Bronchial epithelial cell (primary cell): ENCODE results near the gene TIMD4. TPM values are rescaled to one million over a fixed set of nuclear protein-coding genes. Genes with fewer than 3 reads are reported as not detected.
A peak's percentile ranks its signal among the peaks of the same experiment; 100 is the strongest.

Source experiments
- DNase-seq: peaks from one replicate; pipeline ENCODE4 v3.0.0-alpha.2; 2010; ENCODE audit warnings: low read depth
- FAIRE-seq: peaks from 2 replicates; lab custom pipeline; 2011; peaks lifted over from hg19 to GRCh38; lab: Jason Lieb, UNC
- H3K27me3 ChIP-seq: 2 replicates; pipeline ENCODE4 v1.5.1; 2011; ENCODE audit warnings: low read length; ENCODE audit not compliant: control insufficient read depth, insufficient read depth
- H3K36me3 ChIP-seq: 2 replicates; pipeline ENCODE4 v1.5.1; 2011; ENCODE audit warnings: low read length; ENCODE audit not compliant: control insufficient read depth, insufficient read depth
- H3K4me3 ChIP-seq: 2 replicates; pipeline ENCODE4 v1.5.1; 2011; ENCODE audit warnings: mild to moderate bottlenecking, low read depth, low read length, control low read depth
- CTCF ChIP-seq: IDR thresholded peaks from 2 replicates; pipeline ENCODE4 v1.5.1; 2011; ENCODE audit warnings: mild to moderate bottlenecking, moderate library complexity, low read length, control low read depth, inconsistent platforms; ENCODE audit not compliant: insufficient read depth, severe bottlenecking
- total RNA-seq: library from RNA; depleted of rRNA; stranded (reverse); fragments of >200 nt; gene quantifications from 2 replicates; pipeline ENCODE4 v1.2.1, GENCODE V29; 2014

The TIMD4 gene
- total RNA-seq: not detected in 2 replicates

- Histone ChIP-seq H3K4me3 (no peak within 1 kb of the TSS), H3K27me3 (no peaks in the 10 kb centered on the region), H3K36me3 (no peaks in the 10 kb centered on the region)
- no peak for TF ChIP-seq CTCF
- FAIRE-seq (peak; percentile 70), DNase-seq (no peak)
These were observed at the start of gene TIMD4 for GRCh38 chr5:156963125-156963524. Gene TIMD4 (minus strand): TSS chr5:156963226. CDS start chr5:156963198, 28 bp downstream.

DNA sequence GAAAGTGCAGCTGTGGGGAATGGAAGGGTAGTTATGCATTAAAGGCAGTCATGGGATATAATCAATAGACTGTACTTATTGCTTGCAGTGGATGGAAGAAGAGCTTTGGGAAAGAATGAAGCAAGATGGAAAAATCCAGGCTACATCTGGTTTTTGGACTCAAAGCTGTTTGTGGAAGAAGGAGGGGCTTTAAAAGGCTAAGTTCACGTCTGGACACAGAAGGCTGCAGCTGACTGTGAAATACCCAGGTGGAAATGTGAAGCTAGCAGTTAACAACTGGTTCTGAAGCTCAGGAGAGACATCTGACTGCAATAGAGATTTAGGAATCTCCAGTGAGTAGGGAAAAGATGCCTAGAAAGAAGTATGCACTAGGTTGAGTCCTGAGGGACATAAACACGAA, 43.2 kb upstream of the TIMD4 start:
- no peaks in the 10 kb centered on the region for H3K27me3 ChIP-seq
- no peak overlapping the region for H3K4me3 ChIP-seq
- no peaks in the 10 kb centered on the region for H3K36me3 ChIP-seq
- no peak for TF ChIP-seq CTCF
- FAIRE-seq: no peak
- no peak for DNase-seq

DNA sequence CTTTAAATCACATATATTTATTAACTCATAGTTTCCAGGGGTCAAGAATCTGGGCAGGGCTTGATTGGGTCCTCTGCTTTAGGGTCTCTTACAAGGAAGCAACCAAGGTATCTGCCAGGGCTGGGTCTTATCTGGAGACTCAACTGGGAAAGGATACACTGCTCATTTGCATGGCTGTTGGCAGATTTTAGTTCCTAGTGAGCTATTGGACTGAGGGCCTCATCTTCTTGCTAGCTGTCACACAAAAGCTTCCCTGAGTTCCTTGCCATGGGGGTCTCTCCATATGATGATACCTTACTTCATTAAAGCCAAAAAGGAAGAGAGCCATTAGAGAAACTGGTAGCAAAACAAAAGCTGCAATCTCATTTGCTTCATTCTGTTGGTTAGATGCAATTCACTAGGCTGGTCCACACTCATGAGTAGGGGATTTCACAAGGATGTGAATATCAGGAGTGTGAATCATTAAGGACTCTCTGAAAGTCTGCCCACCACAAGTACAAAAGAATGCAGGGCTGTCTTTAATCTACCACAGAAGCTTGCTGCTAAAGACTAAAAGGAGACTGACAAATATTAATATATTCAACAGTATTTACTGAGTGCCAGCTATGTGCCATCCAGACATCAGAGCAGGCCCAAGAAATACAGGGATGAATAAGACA, 42.0 kb upstream of the TIMD4 start:
- no peaks in the 10 kb centered on the region for H3K27me3 ChIP-seq
- TF ChIP-seq CTCF: no peak
- FAIRE-seq (no peak), DNase-seq (no peak)
- H3K36me3 ChIP-seq: no peaks in the 10 kb centered on the region
- H3K4me3 ChIP-seq: no peak overlapping the region

DNA sequence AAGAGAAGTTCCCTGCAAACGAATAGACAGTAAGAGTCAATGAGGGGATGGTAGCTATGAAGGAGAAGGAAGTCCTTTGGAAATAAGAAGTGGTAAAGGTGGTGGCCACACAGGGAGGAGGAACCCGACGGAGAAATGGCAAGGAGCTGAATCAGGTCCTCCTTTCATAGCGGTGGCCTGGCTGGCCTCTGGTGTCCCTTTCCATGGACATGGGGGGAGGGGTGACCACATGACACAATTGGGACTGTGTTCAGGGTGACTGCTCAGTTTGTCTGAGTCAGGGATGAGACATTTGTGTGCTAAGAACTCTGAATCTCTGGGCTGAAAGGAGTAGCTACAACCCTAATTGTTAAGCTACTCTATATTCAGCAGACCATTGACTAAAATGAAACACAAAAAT, 28.7 kb upstream of the TIMD4 start:
- Histone ChIP-seq H3K36me3 (no peaks in the 10 kb centered on the region), H3K27me3 (no peaks in the 10 kb centered on the region), H3K4me3 (no peak overlapping the region)
- TF ChIP-seq CTCF: no peak
- FAIRE-seq: no peak
- DNase-seq: no peak

DNA sequence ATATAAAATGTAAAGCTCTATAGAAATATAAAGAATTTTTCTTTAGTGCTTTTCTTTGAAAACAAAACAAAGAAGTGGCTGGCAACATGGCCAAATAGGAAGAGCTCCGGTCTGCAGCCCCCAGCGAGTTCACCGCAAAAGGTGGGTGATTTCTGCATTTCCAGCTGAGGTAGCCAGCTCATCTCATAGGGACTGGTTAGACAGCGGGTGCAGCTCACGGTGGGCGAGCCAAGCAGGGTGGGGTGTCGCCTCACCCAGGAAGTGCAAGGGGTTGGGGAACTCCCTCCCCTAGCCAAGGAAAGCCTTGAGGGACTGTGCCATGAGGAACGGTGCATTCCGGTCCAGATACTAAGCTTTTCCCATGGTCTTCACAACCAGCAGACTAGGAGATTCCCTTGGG, 21.0 kb upstream of the TIMD4 start:
- DNase-seq (no peak), FAIRE-seq (no peak)
- TF ChIP-seq CTCF: no peak
- H3K4me3 ChIP-seq: no peak overlapping the region
- H3K36me3 ChIP-seq: no peaks in the 10 kb centered on the region
- H3K27me3 ChIP-seq: no peaks in the 10 kb centered on the region

- no peak for DNase-seq
These were observed 18.5 kb upstream of the TIMD4 start for GRCh38 chr5:156981481-156981880.

More at GRCh38 chr5:156981481-156981880, 18.5 kb upstream of the TIMD4 start:
- TF ChIP-seq CTCF: no peak
- Histone ChIP-seq H3K36me3 (no peaks in the 10 kb centered on the region), H3K4me3 (no peak overlapping the region), H3K27me3 (no peaks in the 10 kb centered on the region)
- no peak for FAIRE-seq
